CD8-positive, alpha-beta memory T cell (primary cell): ENCODE measurements around the gene KCNJ6. TPM values are rescaled to one million over a fixed set of nuclear protein-coding genes. Genes with fewer than 3 reads are reported as not detected.
A peak's percentile ranks its signal among the peaks of the same experiment; 100 is the strongest.

Experiments used
- CTCF ChIA-PET: fragments of 350-600 bp; sonication (Branson Sonifier 250); formaldehyde crosslinking; loops from one replicate; lab custom pipeline; 2021; ENCODE audit warnings: antibody characterized with exemption; lab: Charles Lee
- POLR2A ChIA-PET: fragments of 350-600 bp; sonication (Branson Sonifier 250); formaldehyde crosslinking; loops from one replicate; lab custom pipeline; 2021; ENCODE audit warnings: antibody characterized with exemption; lab: Charles Lee
- DNase-seq, 5 donors: peaks; one replicate each; pipeline versions ENCODE4 v3.0.0 to v3.0.0-alpha.2; 2020 to 2022; ENCODE audit warnings: mixed read lengths in 1 of 5
- H3K27ac ChIP-seq: one replicate; pipeline ENCODE4 v1.7.0; 2013; ENCODE audit warnings: low read depth, mild to moderate bottlenecking, low read length, moderate library complexity
- H3K27me3 ChIP-seq: 2 replicates; pipeline ENCODE4 v1.7.0; 2013; ENCODE audit warnings: low read length, mild to moderate bottlenecking; ENCODE audit not compliant: insufficient read depth, poor library complexity, severe bottlenecking
- H3K36me3 ChIP-seq: 2 replicates; pipeline ENCODE4 v1.7.0; 2013; ENCODE audit warnings: mild to moderate bottlenecking, low read length, moderate library complexity; ENCODE audit not compliant: insufficient read depth
- H3K4me1 ChIP-seq: 2 replicates; pipeline ENCODE4 v1.7.0; 2013; ENCODE audit warnings: mild to moderate bottlenecking, low read length, moderate library complexity; ENCODE audit not compliant: insufficient read depth
- H3K4me3 ChIP-seq: 2 replicates; pipeline ENCODE4 v1.7.0; 2013; ENCODE audit warnings: mild to moderate bottlenecking, low read length
- H3K9me3 ChIP-seq: 2 replicates; pipeline ENCODE4 v1.7.0; 2013; ENCODE audit warnings: mild to moderate bottlenecking, low read length
- H3K27ac Mint-ChIP-seq, 8 donors: one replicate each; pipeline ENCODE4 v1.8.0; 2020 to 2021; ENCODE audit warnings: mixed read lengths in 8 of 8, mild to moderate bottlenecking in 6 of 8, inconsistent platforms in 3 of 8, moderate library complexity in 3 of 8
- H3K27me3 Mint-ChIP-seq, 2 donors: one replicate each; pipeline ENCODE4 v1.8.0; 2020 to 2021; ENCODE audit warnings: mixed read lengths in 2 of 2, mild to moderate bottlenecking in 1 of 2, moderate library complexity in 1 of 2
- H3K36me3 Mint-ChIP-seq, 3 donors: one replicate each; pipeline ENCODE4 v1.8.0; 2020 to 2021; ENCODE audit warnings: mixed read lengths in 3 of 3, inconsistent platforms in 1 of 3, mild to moderate bottlenecking in 1 of 3
- H3K4me1 Mint-ChIP-seq, 3 donors: one replicate each; pipeline ENCODE4 v1.8.0; 2020 to 2021; ENCODE audit warnings: mixed read lengths in 3 of 3, inconsistent platforms in 1 of 3, mild to moderate bottlenecking in 1 of 3
- H3K4me3 Mint-ChIP-seq, 7 donors: one replicate each; pipeline ENCODE4 v1.8.0; 2020 to 2021; ENCODE audit warnings: mixed read lengths in 7 of 7, mild to moderate bottlenecking in 6 of 7, moderate library complexity in 4 of 7, inconsistent platforms in 2 of 7
- H3K9me3 Mint-ChIP-seq, 5 donors: one replicate each; pipeline ENCODE4 v1.8.0; 2020 to 2022; ENCODE audit warnings: mixed read lengths in 5 of 5, mild to moderate bottlenecking in 3 of 5, moderate library complexity in 2 of 5, inconsistent platforms in 1 of 5
- polyA plus RNA-seq: library from polyadenylated mRNA; unstranded; fragments of 300-500 nt; fragmentation: Illumina TruSeq; gene quantifications from one replicate; pipeline ENCODE4 v1.2.3, GENCODE V29; 2021
- total RNA-seq, 2 experiments: library from RNA; stranded (reverse); gene quantifications; one replicate each; pipeline ENCODE4 v1.2.3, GENCODE V29; 2021

KCNJ6 gene
- total and polyA plus RNA-seq, 3 experiments from 2014 or later = not detected

DNA sequence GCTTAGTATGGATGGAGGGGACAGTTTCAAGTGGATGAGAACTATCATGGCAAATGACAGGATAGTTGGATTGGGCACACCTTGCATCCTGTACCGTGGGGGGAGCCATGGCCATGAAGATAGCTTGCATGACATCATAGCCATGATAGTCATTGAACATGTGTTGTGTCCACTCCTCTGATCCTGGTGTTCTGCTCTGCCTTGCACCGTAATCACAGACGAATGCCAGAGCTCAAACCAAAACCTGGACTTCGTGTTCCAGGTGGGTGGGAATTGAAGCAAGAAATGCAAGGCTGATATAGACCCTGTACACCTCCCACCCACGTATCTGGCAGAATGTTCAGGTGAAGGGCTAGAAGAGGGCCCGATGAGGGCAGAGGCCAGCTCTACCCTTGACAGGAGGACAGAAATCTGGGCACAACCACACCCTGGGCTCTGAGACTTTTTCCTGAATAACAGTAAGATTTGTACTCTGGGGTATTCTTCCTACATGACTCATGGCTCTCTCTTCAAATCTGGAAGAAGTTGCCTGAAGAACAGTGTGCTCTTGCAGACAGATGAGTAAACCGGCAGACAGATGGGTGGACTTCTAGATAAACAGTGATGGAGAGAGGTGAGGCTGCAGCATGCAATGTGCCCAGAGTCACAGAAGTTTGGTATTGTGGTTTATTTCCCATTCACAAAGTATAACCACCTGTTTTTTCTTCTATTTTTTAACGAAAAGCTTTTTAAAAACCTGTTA is 45.0 kb downstream of the KCNJ6 start:
- H3K27ac ChIP-seq = no peak overlapping the region

DNA sequence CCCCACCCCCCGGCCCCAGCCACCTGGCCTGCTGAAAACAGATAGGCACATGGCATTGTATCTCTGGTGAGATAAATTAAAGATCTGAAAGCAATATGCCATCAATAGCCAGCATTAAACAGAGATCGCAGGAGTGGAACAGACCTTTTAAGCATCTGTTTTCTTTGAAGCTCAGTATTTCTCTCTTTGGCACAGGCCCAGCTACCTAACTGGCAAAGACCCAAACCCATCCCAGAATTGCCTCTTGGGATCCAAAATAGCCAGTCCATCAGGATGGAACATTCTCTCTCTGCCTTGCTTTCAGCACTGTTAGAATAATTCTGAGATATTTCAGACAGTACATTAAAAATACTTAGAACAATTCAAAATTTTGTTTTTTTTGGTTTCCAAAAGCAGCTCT is 46.0 kb downstream of the KCNJ6 start:
- no peaks in the 10 kb centered on the region for H3K4me1 Mint-ChIP-seq
- peaks cover 1 to 10% of the 10 kb centered on the region in 2 donors for H3K27me3 Mint-ChIP-seq
- no peak overlapping the region for H3K4me3 Mint-ChIP-seq
- no peak for DNase-seq
- H3K27ac ChIP-seq = no peak overlapping the region
- H3K9me3 Mint-ChIP-seq = no peaks in the 10 kb centered on the region
- H3K36me3 ChIP-seq = no peaks in the 10 kb centered on the region
- ChIA-PET POLR2A (no interaction called here), CTCF (interaction anchor here (0.7 kb wide), 1 partner anchor 203 kb away, joined by 3 read pairs; no protein-coding TSS in a partner anchor)
- no peak overlapping the region for H3K27ac Mint-ChIP-seq
- H3K4me1 ChIP-seq = no peaks in the 10 kb centered on the region
- H3K36me3 Mint-ChIP-seq = no peaks in the 10 kb centered on the region
- no peak overlapping the region for H3K4me3 ChIP-seq
- no peaks in the 10 kb centered on the region for H3K9me3 ChIP-seq
- H3K27me3 ChIP-seq = no peaks in the 10 kb centered on the region

More for the DNA sequence above, 45.0 kb downstream of the KCNJ6 start:
- H3K27me3 Mint-ChIP-seq = peaks cover 5 to 10% of the 10 kb centered on the region in 2 donors
- Histone ChIP-seq H3K4me3 (no peak overlapping the region), H3K4me1 (no peaks in the 10 kb centered on the region), H3K9me3 (no peaks in the 10 kb centered on the region), H3K36me3 (no peaks in the 10 kb centered on the region), H3K27me3 (no peaks in the 10 kb centered on the region)
- POLR2A ChIA-PET = no interaction called here
- no peaks in the 10 kb centered on the region for H3K36me3 Mint-ChIP-seq
- no peaks in the 10 kb centered on the region for H3K9me3 Mint-ChIP-seq
- H3K27ac Mint-ChIP-seq = no peak overlapping the region
- H3K4me1 Mint-ChIP-seq = no peaks in the 10 kb centered on the region
- CTCF ChIA-PET = no interaction called here
- no peak overlapping the region for H3K4me3 Mint-ChIP-seq
- DNase-seq = no peak

DNA sequence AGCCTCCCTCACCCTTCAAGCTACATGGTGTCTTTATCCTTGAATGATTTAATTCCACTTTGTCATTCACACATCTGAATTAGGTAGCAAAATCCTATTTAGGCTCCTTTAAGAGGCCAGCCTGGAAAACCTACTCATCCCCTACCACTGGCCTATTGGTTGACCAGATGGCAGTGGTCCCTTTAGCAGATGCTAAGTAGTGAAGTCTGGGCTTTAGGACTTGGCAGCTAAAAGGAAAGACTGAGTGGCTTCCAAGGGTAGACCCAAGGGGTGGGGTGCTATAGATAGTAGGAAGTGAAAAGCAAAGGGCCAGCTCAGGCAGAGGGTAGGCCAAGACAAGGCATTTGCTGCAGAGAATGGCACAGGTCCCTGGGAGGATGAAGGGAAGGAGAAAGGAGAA is 46.6 kb downstream of the KCNJ6 start:
- Mint-ChIP-seq H3K4me3 (no peak overlapping the region), H3K36me3 (no peaks in the 10 kb centered on the region), H3K9me3 (no peaks in the 10 kb centered on the region), H3K4me1 (no peaks in the 10 kb centered on the region), H3K27ac (no peak overlapping the region), H3K27me3 (peaks cover 4 to 10% of the 10 kb centered on the region in 2 donors)
- Histone ChIP-seq H3K9me3 (no peaks in the 10 kb centered on the region), H3K4me3 (no peak overlapping the region), H3K27ac (no peak overlapping the region), H3K4me1 (no peaks in the 10 kb centered on the region), H3K27me3 (no peaks in the 10 kb centered on the region), H3K36me3 (no peaks in the 10 kb centered on the region)
- CTCF ChIA-PET = interaction anchor here (0.7 kb wide), 1 partner anchor 204 kb away, joined by 3 read pairs; no protein-coding TSS in a partner anchor
- no peak for DNase-seq
- POLR2A ChIA-PET = no interaction called here

DNA sequence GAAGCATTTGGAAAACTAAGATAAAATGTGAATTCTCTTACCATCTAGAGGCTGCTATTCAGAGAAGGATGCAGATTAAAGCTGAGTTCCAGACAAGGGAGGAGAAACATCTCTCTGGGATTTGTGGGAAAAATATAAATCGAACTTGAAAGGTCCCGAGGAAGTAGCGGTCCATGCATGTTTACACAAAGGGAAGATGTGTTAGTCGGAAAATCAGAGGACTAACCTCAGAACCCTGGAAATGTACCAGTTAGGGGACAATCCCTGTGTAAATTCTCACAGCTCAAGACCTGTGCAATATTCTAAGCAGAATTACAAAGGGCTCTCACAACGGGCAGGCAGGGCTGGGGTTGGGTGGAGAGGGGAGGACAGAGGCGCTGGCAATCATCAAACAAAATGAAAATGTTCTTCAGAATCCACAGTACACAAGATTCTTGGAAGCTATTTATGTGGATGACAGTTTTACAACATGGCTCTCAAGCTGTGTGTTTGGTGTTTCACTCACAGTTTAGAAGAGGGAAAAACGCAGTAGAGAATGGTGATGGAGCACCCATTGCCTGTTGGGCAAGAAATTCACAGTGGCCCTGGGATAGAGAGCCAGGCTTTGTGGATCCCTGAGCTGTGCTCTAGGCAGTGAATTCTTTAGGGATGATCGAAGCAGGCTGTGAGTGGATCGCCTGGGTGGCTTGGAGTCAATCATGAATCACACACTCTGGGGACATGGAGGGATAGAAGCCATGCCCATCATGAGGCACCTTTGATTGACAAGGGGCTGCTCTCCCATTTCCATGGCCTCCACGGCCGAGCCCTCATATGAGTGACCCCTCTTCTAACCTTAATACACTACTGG is 47.6 kb downstream of the KCNJ6 start:
- H3K4me3 Mint-ChIP-seq = no peak overlapping the region
- Histone ChIP-seq H3K4me1 (no peaks in the 10 kb centered on the region), H3K27ac (no peak overlapping the region), H3K27me3 (no peaks in the 10 kb centered on the region), H3K4me3 (no peak overlapping the region), H3K9me3 (no peaks in the 10 kb centered on the region), H3K36me3 (no peaks in the 10 kb centered on the region)
- H3K4me1 Mint-ChIP-seq = no peaks in the 10 kb centered on the region
- H3K27me3 Mint-ChIP-seq = peaks cover 4 to 10% of the 10 kb centered on the region in 2 donors
- no peaks in the 10 kb centered on the region for H3K9me3 Mint-ChIP-seq
- no peak overlapping the region for H3K27ac Mint-ChIP-seq
- POLR2A ChIA-PET = no interaction called here
- no peak for DNase-seq
- no peaks in the 10 kb centered on the region for H3K36me3 Mint-ChIP-seq
- CTCF ChIA-PET = no interaction called here

DNA sequence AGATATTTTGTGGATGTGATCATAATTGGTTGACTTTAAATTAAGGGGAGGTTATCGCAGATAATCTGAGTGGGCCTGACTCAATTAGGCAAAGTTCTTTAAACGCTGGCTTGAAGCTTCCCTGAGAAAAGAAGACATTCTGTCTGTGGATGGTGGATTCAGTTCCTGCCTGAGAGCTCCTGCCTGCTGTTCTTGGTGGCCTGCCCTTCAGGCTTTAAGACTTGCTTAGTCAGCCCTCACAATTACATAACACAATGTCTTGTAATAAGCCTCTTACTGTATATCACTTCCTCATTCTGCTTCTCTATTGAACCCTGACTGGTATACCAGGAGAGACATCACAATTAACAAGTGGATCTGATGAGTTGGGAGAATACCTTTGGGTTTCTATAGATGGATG is 50.2 kb downstream of the KCNJ6 start:
- Histone ChIP-seq H3K4me1 (no peaks in the 10 kb centered on the region), H3K27ac (no peak overlapping the region), H3K27me3 (no peaks in the 10 kb centered on the region), H3K4me3 (no peak overlapping the region), H3K36me3 (no peaks in the 10 kb centered on the region), H3K9me3 (no peaks in the 10 kb centered on the region)
- ChIA-PET CTCF (no interaction called here), POLR2A (no interaction called here)
- Mint-ChIP-seq H3K27me3 (peaks cover 4 to 10% of the 10 kb centered on the region in 2 donors), H3K4me1 (no peaks in the 10 kb centered on the region), H3K27ac (peak overlapping the region in 1 of 8 donors; percentile 4), H3K36me3 (no peaks in the 10 kb centered on the region), H3K4me3 (no peak overlapping the region), H3K9me3 (no peaks in the 10 kb centered on the region)
- no peak for DNase-seq

DNA sequence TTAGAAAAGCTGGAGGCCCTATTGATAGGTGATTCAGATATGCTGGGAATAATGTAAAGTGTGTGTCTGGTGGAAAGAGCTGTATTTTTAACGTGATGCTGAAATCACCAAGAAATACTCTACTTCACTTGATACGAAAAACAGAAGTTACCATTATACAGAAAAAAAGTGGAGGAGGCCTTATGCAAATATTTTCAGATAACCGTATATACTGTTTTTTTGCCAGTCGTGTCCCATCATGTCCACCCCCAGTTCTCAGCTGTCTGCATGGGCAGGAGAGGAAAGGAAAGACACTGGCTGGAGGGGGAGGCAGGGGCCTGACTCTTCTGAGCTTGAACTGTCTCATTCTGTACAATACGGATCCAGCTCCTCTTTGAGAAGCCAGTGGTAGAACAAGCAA is 51.1 kb downstream of the KCNJ6 start:
- Mint-ChIP-seq H3K27me3 (peaks cover 4 to 10% of the 10 kb centered on the region in 2 donors), H3K36me3 (no peaks in the 10 kb centered on the region), H3K27ac (no peak overlapping the region), H3K4me1 (no peaks in the 10 kb centered on the region), H3K9me3 (no peaks in the 10 kb centered on the region), H3K4me3 (no peak overlapping the region)
- ChIA-PET CTCF (no interaction called here), POLR2A (no interaction called here)
- Histone ChIP-seq H3K4me1 (no peaks in the 10 kb centered on the region), H3K9me3 (no peaks in the 10 kb centered on the region), H3K27ac (no peak overlapping the region), H3K4me3 (no peak overlapping the region), H3K36me3 (no peaks in the 10 kb centered on the region), H3K27me3 (no peaks in the 10 kb centered on the region)
- DNase-seq = no peak

DNA sequence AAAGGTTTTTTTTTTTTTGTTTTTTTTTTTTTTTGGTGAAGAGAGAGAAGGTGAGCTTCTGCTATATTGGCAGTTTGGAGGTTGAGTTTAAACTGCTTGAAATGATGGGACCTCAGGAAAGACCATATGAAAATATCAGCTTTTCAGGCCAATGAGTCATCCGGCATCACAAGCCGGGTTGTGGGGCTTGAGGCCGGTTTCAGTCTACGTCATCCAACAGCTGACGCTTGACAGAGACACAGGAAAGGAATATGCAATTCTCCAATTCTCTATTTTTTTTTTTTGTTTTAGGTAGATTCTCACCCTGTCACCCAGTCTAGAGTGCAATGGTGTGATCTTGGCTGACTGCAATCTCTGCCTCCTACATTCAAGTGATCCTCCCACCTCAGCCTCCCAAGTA is 52.4 kb downstream of the KCNJ6 start:
- CTCF ChIA-PET = no interaction called here

DNA sequence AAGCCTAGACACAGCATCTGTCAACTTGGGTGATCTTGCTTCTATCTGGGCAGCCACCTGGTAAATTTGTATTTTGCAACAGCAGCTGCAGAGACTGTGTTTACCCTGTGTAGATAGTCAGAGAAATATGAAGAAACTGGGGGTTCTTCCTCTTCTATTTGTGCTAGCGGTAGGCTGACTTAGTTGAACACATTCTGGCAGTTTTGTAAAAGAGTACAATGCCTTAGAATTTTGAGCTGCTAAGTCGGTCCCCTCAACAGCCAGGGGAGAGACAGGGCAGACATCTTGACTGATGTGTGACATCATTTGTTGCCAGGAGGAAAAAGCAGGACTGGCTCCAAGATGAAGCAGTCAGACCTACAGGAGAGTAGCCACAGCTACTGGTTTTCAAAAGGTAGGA is 53.7 kb downstream of the KCNJ6 start:
- ChIA-PET POLR2A (no interaction called here), CTCF (no interaction called here)
- no peak overlapping the region for H3K4me3 Mint-ChIP-seq
- H3K9me3 ChIP-seq = no peaks in the 10 kb centered on the region
- no peaks in the 10 kb centered on the region for H3K27me3 ChIP-seq
- no peak for DNase-seq
- no peaks in the 10 kb centered on the region for H3K36me3 Mint-ChIP-seq
- H3K4me1 ChIP-seq = no peaks in the 10 kb centered on the region
- no peaks in the 10 kb centered on the region for H3K4me1 Mint-ChIP-seq
- no peak overlapping the region for H3K4me3 ChIP-seq
- H3K9me3 Mint-ChIP-seq = peaks cover 0 to 2% (median 0%) of the 10 kb centered on the region in 5 donors
- no peak overlapping the region for H3K27ac ChIP-seq
- no peaks in the 10 kb centered on the region for H3K36me3 ChIP-seq
- H3K27ac Mint-ChIP-seq = no peak overlapping the region
- peaks cover 2 to 4% of the 10 kb centered on the region in 2 donors for H3K27me3 Mint-ChIP-seq

More for the DNA sequence above, 52.4 kb downstream of the KCNJ6 start:
- Histone ChIP-seq H3K4me3 (no peak overlapping the region), H3K27me3 (no peaks in the 10 kb centered on the region), H3K4me1 (no peaks in the 10 kb centered on the region), H3K36me3 (no peaks in the 10 kb centered on the region), H3K9me3 (no peaks in the 10 kb centered on the region), H3K27ac (no peak overlapping the region)
- no peak for DNase-seq
- Mint-ChIP-seq H3K9me3 (no peaks in the 10 kb centered on the region), H3K27me3 (peaks cover 4 to 10% of the 10 kb centered on the region in 2 donors), H3K36me3 (no peaks in the 10 kb centered on the region), H3K4me3 (no peak overlapping the region), H3K4me1 (no peaks in the 10 kb centered on the region), H3K27ac (no peak overlapping the region)
- POLR2A ChIA-PET = no interaction called here
